Iris pigment epithelial cell (primary cell): ENCODE data around the gene LAPTM4A.
A peak's percentile ranks its signal among the peaks of the same experiment; 100 is the strongest.
"Not testable (repeated sequence)": the region's sequence is repeated elsewhere in the genome, so short reads cannot be mapped to it uniquely, and the experiment has no call there.

Experiments used
- DNase-seq: peaks from one replicate; pipeline ENCODE4 v3.0.0-alpha.2; 2011; ENCODE audit warnings: low read depth

Gene LAPTM4A

DNA sequence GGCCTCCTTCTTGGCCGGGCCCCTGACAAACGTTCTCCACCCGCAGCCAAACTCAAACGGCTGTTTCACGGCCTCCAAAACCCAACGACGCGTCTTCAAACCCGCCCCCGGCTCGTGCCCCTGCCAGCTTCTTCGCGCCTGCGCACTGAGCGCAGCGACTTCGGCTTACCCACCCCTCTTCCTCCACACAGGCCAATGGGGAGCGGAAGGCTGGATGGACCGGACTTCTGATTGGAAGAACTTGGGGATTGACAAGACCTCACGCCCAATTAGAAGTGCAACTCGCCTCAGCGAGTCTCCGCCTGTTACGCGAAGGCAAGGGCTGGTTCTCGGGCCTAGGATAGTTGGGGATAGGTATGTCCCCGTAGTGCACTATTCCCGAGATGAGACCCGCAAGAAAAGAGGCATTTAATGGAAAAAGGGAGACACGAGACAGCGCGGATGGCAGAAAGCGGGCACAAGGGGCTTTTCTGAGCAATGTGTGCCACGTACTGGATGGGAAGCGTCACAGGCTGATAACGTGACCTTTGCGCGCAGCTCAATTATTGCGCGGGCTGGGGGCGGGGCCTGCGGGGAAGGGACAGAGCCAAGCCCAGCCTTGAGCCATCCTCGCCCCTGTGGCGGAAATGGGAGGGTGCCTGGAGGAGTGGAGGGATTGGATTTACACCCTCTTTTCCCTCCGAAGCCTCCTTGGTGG is at the start of gene LAPTM4A:
LAPTM4A (minus strand) TSS at position 97 of the 697 bp plus-strand sequence. CDS start 108 bp downstream, outside the sequence.
- peak; percentile 100 for DNase-seq

- DNase-seq, result no peak
Measured at GRCh38 chr2:20100711-20101110, 49.3 kb upstream of the LAPTM4A start.

DNA sequence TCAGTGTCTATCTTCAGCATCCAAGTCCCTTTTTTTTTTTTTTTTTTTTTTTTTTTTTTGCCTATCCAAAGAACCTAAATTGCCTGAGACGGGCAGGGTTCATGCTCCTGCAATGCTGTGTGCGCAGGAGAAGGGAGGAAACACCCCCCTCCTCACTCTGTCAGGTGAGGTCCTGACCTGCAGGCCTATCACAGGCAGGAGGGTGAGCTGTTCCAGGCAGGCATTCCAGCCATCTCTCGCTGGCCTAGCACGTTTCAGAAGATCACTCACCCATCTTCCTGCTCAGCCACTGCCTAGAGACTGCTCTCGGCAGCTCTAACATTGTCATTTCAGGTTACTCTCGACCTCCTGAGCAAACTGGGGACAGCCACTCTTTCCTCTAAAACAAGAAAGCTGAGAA is 48.4 kb upstream of the LAPTM4A start:
- DNase-seq, result no peak

DNA sequence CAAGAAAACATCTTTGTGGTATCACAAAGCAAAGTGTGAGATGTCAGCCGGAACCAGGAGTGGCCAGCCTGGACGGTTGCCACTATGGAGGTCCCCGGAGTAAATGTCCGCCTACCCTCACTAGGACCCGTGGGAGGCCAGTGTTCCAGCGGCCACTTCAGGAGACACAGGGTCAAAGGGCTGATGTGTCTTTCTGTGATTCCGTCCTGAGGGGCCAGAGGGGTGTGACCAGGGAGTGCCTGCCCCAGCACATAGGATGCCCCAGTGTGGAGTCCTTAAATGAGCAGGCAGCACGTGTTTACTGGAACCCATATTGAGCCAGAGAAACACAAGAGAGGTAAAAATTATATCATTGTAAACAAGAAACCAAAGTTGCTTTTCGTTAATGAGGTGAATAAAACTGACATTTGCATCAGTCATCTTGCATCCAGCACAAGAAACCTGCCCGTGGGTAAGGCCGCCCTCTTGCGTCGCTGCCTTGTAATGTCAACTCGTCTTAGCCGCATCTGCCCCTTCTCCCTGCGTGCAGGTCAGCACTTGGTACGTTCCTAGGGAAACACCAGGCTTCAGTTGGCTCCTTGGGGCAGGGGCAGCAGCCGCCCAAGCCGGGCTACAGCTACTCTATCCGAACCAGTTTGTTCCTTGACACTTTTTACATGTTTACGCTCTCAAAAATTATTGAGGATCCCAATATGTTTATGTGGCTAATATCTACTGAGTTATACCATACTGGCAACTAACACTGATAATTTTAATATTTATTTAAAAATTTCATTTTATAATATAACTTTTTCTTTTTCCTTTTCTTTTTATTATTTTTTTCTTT is 46.7 kb upstream of the LAPTM4A start:
- DNase-seq, result peak; percentile 89

- no peak for DNase-seq
Measured at GRCh38 chr2:20095469-20095868, 44.0 kb upstream of the LAPTM4A start.

DNA sequence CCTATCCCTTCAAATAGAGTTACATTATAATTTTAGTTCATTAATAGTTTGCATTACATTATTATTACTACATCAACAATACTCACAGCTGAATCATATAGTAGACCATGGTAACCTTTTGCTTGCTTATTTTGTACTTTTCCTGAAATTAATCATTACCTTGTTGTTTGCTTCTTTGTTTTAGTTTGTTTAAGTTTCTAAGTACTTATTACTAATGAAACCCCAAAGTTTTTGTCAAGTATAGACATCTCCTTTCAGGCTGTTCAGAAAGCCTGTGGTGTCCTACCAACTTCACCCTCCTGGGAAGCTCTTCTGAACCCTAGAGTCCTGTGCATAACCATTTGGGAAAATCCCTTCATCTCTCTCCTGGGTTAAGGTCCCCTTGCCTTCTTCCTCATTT is 43.5 kb upstream of the LAPTM4A start:
- DNase-seq, result no peak

DNA sequence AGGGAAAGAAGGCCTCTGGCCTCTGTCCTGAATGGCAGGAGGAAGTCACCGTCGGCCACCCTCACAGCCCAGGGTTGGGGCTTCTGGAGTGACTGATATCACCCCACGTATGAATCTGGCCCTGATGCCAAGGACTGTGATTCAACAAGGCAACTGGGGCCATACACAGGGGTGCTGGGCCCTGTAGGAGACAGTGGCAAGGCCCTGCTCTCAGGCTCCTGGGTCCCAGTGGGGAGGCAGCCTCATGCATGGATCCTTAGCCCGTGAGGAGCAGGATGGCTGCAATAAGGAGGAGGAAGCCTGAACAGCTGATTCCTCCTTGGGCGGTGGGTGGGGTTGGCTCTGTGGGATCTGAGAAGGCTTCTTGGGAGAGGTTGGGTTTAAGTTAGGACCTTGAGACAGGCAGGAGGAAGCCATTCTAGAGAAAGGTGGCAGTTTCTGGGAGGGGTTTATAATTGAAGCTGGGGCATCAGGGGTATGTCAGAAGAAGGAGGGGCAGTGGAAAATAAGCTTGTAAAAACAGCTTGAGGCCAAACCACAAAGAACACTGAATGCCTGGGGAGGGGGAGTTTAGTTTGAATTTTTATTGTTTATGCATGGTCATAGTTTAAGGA is 42.8 kb upstream of the LAPTM4A start:
- no peak for DNase-seq

GRCh38 chr2:20093263-20094141 is 42.1 kb upstream of the LAPTM4A start:
- peak; percentile 81 for DNase-seq

DNA sequence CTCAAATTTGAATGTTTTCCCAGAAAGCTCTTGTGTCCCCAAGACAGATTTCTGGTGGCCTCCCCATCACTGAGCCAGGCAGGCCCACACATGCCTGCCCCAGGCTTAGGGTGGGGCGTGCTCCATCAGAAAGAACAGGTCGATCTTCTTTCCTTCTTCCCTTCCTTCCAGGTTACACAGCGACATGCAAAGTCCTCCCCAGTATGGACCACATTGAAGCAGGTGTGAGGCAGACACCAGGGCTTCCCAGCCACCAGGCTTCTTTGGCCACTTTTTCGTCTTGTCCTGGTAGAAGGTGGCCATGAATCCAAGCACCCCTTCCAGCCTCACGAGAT is 41.4 kb upstream of the LAPTM4A start:
- DNase-seq, result no peak

- no peak for DNase-seq
Measured at GRCh38 chr2:20092226-20092900, 40.9 kb upstream of the LAPTM4A start.

DNA sequence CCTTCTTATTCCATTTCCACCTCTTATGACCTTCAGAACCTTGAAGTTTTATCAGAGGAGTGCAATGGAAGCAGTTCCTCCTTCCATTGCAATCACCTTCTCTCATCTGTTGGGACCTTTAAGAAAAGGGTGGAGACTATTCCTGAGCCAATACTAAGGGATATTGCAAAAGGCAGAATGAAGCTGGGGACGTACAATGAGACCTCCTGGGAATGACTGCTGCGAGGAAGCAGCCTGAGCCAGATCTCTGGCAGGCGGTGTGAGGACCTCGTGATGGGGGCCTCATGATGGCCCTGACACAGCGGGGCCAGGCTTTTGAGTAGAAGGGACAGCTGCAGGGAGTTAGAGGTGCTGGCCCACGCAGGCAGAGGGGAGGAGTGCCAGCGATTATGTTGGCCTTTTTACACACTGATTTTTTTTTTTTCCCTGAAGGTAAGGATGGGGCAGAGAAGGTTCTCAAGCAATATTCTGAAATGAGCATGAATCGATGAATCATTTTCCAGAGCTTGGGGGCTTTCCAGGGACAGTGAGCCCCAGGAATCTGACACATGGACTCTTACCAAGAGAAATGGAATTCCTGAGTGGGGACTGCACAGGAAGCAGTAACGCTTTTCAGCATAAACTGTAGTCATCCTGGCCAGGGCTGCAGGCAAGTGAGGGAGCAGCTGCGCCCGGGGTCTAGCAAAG is 40.0 kb upstream of the LAPTM4A start:
- peak; percentile 92 for DNase-seq

GRCh38 chr2:20089715-20090464 is 38.5 kb upstream of the LAPTM4A start:
- DNase-seq, result no peak

DNA sequence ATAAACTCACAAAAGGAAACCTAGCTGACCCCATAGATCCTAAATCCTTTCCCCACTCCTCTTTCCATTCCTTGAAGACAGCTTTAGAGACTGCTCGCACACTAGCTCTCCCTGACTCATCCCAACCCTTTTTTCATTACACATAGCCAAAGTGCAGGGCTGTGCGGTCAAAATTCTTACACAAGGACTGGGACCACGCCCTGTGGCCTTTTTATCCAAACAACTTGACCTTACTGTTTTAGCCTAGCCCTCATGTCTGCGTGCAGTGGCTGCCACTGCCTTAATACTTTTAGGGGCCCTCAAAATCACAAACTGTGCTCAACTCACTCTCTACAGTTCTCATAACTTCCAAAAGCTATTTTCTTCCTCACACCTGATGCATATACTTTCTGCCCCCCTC is 34.5 kb upstream of the LAPTM4A start:
- DNase-seq, result peak; percentile 67

DNA sequence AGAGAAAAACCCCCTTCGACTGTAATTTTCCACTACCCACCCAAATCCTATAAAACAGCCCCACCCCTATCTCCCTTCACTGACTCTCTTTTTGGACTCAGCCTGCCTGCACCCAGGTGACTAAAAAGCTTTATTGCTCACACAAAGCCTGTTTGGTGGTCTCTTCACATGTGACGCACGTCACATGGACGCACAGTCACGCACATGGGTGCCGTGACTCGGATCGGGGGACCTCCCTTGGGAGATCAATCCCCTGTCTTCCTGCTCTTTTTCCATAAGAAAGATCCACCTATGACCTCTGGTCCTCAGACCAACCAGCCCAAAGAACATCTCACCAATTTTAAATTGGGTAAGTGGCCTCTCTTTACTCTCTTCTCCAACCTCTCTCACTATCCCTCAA is 31.4 kb upstream of the LAPTM4A start:
- DNase-seq, result not testable (repeated sequence)

GRCh38 chr2:20081841-20082240 is 30.4 kb upstream of the LAPTM4A start:
- no peak for DNase-seq

DNA sequence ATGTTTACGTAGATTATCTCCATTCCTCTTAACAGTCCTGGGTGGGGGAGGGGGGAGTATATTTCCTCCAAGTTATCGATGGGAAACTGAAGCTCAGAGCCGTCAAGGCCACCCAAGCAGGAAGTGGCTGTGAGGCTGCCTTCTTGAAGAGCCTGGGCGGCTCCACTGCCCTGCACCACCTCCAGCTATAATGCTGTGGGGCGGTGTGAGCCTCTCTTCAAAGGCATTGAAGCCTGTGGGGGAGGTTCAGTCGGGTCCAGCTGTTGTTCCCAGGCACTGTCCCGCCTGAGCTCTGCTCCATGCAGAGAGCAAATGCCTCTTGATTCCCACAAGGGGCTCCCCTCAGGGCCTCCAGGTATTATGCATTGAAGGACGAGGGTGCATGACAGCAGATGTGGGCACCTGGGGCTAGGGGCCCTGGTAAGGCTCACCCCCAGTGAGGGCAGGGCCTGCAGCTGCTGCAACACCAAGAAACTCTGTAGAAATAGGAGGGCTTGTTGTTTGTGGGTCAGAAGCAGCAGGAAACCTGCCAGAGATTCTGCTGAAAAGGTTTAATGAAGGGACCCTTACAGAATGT is 29.5 kb upstream of the LAPTM4A start:
- no peak for DNase-seq

DNA sequence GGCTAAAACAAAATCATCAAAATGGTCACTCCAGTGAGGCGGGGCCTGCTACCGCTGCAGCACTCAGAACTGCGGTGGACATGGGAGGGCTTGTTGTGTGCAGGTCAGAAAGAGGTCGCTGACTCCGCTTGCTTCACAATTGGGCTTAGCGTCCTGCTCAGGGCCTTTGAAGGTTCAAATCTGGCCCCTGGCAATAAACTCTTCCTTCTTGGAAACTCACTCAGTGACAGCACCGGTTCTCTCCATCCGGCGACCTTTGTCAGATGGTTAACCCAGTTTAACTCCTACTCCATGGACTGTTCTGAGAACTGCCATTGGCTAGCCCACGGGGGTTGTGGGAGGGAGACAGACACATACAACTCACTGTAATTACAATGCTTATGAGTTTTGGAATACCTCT is 29.0 kb upstream of the LAPTM4A start:
- no peak for DNase-seq

- no peak for DNase-seq
Measured at GRCh38 chr2:20079546-20080115, 28.2 kb upstream of the LAPTM4A start.

DNA sequence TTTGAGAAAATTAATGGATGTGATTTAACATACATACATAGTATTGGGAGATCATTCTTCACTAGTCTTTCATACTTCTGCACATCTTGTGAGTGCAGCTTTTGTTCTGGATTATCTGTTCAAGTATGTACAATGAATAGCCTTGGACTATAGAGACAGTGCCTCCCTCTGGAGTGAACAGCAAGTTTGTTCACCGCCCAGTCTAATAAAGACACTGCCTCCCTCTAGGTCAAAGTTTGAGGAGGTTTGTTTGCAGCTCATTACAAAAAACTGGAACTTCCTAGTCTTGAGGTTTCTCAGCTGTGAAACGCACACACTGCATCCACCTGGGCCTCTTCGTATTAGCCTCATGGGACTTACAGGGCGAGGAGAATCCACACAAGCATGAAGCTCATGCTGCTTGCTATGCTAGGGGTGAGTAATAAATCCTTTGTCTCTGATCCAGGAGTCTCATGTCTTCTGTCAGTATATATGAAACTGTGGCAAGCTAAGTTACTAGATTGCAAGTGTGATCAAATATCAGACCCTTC is 26.0 kb upstream of the LAPTM4A start:
- no peak for DNase-seq
